Vagina (tissue), 2 donors: ENCODE results near the gene CXCR6.

Experiments used
- CTCF ChIP-seq, 3 experiments: fragments of 450-650 bp in 2 of 3; fragments of 200-600 bp in 1 of 3; sonication (generic) in 1 of 3; IDR thresholded peaks; one replicate each; pipeline ENCODE4 v1.5.1; 2017 to 2019; ENCODE audit warnings: antibody characterized with exemption in 3 of 3, mild to moderate bottlenecking in 2 of 3, moderate library complexity in 2 of 3
- POLR2A ChIP-seq, 2 donors: fragments of 450-650 bp; IDR thresholded peaks; one replicate each; pipeline ENCODE4 v1.6.1; 2017; ENCODE audit warnings: antibody characterized with exemption in 2 of 2, mild to moderate bottlenecking in 2 of 2, moderate library complexity in 2 of 2
- POLR2AphosphoS5 ChIP-seq, 2 donors: sonication (generic); formaldehyde crosslinking; IDR thresholded peaks; one replicate each; pipeline ENCODE4 v1.9.0; 2017; ENCODE audit warnings: antibody characterized with exemption in 2 of 2, mild to moderate bottlenecking in 2 of 2, low read depth in 1 of 2; ENCODE audit not compliant: insufficient read depth in 1 of 2

GRCh38 chr3:45972534-45973402, 29.5 kb downstream of the CXCR6 start:
- no peak for TF ChIP-seq CTCF (IDR thresholded peaks at IDR 0.05)
- TF ChIP-seq POLR2A (IDR thresholded peaks at IDR 0.05) = no peak
- TF ChIP-seq POLR2AphosphoS5 (IDR thresholded peaks at IDR 0.05; ENCODE audit: insufficient read depth in 1 of 2, low read depth in 1 of 2) = peak in 1 of 2 donors; percentile 90
